GM10847 (cell line): Measurements from ENCODE around the gene WNT6.

Experiments
- POLR2A ChIP-seq: IDR thresholded peaks from 2 replicates; pipeline ENCODE4 v1.6.1; 2011; ENCODE audit not compliant: insufficient read length; ENCODE audit errors: extremely low read depth

Gene WNT6

DNA sequence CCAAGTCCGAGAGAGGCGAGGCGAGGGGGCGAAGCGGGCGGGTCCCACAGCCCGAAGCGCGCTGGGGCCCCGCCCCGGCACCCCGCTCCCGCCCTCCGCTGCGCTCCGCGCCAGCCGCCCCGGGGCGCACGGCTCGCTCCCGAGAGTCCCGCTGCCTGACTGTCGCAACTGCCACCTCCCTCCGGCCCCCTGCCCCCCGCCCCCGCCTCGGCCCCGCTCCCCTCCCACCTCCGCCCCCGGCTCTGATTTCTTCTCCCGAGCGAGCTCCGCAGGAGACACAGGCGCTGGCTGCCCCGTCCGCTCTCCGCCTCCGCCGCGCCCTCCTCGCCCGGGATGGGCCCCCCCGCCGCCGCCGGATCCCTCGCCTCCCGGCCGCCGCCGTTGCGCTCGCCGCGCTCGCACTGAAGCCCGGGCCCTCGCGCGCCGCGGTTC is at the start of gene WNT6:
WNT6 (plus strand) TSS at position 250 of the 432 bp plus-strand sequence. CDS start 233 bp downstream, outside the sequence.
- no peak for TF ChIP-seq POLR2A

- no peak for TF ChIP-seq POLR2A
These were observed 49.3 kb upstream of the WNT6 start for GRCh38 chr2:218810256-218810655.

GRCh38 chr2:218811382-218811781 is 48.2 kb upstream of the WNT6 start:
- no peak for TF ChIP-seq POLR2A

- TF ChIP-seq POLR2A: no peak
These were observed 47.3 kb upstream of the WNT6 start for GRCh38 chr2:218812096-218812815.

GRCh38 chr2:218812861-218813260 is 46.7 kb upstream of the WNT6 start:
- TF ChIP-seq POLR2A: no peak

DNA sequence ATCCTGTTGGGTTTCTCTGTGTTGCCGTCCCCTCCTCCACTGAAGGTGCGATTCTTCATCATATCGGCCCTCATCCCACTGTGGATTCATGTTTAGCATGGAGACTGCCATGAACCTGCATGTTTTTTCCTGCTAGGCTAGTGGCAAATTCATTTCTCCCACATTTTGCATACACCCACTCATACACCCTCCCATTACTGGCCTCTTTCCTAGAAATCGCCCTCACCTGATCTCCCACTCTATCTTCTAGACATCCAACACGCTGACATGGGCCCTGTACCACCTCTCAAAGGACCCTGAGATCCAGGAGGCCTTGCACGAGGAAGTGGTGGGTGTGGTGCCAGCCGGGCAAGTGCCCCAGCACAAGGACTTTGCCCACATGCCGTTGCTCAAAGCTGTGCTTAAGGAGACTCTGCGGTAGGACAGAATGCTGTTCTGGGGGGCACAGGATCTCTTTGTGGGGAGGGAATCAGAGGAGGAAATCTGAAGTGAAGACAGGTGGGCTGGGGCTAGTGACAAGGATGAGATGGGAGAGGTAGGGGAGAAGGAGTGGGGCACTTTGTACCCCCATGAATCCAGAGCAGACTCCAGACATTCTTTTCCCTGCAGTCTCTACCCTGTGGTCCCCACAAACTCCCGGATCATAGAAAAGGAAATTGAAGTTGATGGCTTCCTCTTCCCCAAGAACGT is 45.7 kb upstream of the WNT6 start:
- no peak for TF ChIP-seq POLR2A

- TF ChIP-seq POLR2A: no peak
These were observed 44.9 kb upstream of the WNT6 start for GRCh38 chr2:218814540-218815243.

DNA sequence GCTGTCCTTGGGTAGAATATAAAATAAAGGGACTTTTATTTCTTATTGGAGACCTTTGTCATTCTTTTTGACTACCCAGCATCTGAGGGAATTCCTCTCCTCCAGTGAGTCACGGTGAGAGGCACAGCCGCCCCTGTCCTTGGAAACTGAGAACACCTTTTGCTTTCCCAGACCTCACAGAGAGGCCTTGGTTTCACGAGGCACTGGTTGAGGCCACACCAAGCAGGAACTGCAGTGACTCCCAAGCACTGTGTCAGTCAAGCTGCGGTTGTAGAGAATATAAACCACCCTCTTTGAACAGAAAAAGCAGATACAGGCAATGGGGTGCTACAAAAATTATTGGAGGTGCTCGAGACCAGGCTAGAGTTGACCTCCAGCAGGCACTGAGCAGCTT is 44.4 kb upstream of the WNT6 start:
- no peak for TF ChIP-seq POLR2A

GRCh38 chr2:218815649-218816048 is 44.0 kb upstream of the WNT6 start:
- TF ChIP-seq POLR2A: no peak

GRCh38 chr2:218816561-218817011 is 43.0 kb upstream of the WNT6 start:
- TF ChIP-seq POLR2A: no peak

GRCh38 chr2:218819093-218819492 is 40.5 kb upstream of the WNT6 start:
- no peak for TF ChIP-seq POLR2A

DNA sequence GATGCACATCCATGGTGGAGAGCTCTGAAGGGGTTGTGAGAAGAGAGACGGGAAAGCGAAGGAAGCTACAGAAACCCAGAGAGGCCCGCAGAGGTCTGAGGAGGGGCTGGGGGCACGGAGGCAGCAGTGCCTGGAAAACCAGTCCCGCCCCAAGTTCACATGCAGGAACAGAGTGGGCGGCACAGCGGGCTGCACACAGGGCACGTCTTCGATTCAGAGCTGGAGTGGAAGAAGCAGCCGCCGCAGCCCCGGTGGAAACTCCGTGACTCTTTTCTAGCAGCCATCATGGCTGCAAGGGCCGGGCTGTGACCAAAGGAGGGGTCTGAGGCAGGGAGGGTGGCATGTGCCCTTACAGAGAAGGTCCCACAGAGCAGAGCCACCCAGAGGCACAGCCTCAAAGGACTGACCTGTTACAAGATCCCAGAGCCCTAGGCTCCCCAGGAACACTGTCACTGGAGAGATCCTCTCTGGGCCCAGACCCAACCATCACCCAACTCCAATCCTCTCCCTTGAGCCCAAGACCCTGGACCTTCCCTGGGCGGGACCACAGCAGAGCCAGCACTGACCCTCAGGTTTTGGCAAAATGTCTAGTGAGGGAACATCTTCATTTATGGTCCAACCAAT is 38.7 kb upstream of the WNT6 start:
- no peak for TF ChIP-seq POLR2A

DNA sequence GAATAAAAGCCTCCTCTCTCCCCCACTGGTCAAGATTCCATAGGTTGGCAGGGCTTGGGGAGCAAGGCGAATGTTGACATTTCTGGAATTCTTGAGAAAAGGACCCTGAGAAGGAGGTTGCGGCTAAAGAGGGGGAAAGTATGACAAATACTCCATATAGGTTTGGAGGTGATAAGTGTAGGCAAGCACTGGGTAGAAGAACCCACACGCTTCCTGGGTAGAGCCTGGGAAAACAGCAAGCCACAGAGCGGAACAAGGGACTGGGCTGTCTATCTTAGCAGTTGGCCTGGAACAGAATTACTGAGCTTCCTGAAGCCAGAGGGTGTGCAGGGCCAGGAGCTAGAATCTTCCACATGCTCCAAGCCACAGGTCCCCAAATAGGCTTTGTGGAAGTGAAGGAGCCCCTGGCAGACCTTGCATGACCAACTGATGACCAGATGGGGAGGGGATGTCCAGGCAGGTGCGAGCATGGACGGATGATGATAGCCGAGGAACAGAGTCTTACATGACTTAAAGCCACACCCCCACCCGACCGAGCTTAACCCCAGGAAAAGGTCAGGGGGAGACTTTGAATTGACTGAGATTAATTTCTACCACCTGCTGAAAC is 37.9 kb upstream of the WNT6 start:
- no peak for TF ChIP-seq POLR2A

DNA sequence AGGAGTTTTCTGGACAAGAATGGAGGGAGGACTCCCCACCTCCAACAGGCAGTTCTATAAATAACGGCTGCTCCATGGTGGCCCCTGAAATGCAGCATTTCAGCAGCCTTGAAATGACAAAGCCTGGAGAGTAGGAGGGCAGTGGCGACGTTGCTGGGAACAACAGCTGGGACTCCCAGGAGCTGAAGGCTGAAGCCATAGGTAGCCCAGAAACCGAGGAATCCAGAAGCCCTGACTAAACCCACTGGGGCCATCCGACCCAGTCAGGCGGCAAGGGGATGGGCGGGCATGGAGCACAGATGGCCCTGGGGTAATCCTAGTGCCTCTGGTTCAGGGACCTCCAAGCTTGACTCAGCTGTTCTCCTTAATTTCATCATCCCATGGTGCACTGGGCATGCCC is 37.0 kb upstream of the WNT6 start:
- TF ChIP-seq POLR2A: no peak
